HEK293T (cell line): ENCODE data around the gene KIF17.

Experiments used
- ARNT ChIP-seq: fragments of 450-650 bp; IDR thresholded peaks from 2 replicates; pipeline ENCODE4 v1.6.1; 2017; ENCODE audit warnings: mild to moderate bottlenecking
- BHLHE40 ChIP-seq: fragments of 450-650 bp; IDR thresholded peaks from 2 replicates; pipeline ENCODE4 v1.6.1; 2016; ENCODE audit warnings: mild to moderate bottlenecking, moderate library complexity, borderline replicate concordance
- FOXK2 ChIP-seq: fragments of 450-650 bp; IDR thresholded peaks from 2 replicates; pipeline ENCODE4 v1.6.1; 2016; ENCODE audit warnings: mild to moderate bottlenecking
- FOXM1 ChIP-seq: fragments of 450-650 bp; IDR thresholded peaks from 2 replicates; pipeline ENCODE4 v1.6.1; 2017; ENCODE audit warnings: mild to moderate bottlenecking, borderline replicate concordance
- HDGF ChIP-seq: fragments of 450-650 bp; IDR thresholded peaks from 2 replicates; pipeline ENCODE4 v1.6.1; 2017; ENCODE audit warnings: antibody characterized with exemption, borderline replicate concordance
- L3MBTL2 ChIP-seq: fragments of 450-650 bp; conservative IDR thresholded peaks from 2 replicates; pipeline ENCODE4 v1.6.1; 2016; ENCODE audit warnings: mild to moderate bottlenecking
- NFRKB ChIP-seq: fragments of 450-650 bp; IDR thresholded peaks from 2 replicates; pipeline ENCODE4 v1.6.1; 2016; ENCODE audit warnings: mild to moderate bottlenecking, moderate library complexity
- PKNOX1 ChIP-seq: fragments of 450-650 bp; IDR thresholded peaks from 2 replicates; pipeline ENCODE4 v1.6.1; 2016
- SP1 ChIP-seq: fragments of 450-650 bp; IDR thresholded peaks from 2 replicates; pipeline ENCODE4 v1.6.1; 2017
- SUZ12 ChIP-seq: fragments of 450-650 bp; IDR thresholded peaks from 2 replicates; pipeline ENCODE4 v1.6.1; 2016; ENCODE audit warnings: mild to moderate bottlenecking
- TARDBP ChIP-seq: fragments of 450-650 bp; IDR thresholded peaks from 2 replicates; pipeline ENCODE4 v1.6.1; 2016
- ZNF384 ChIP-seq: fragments of 450-650 bp; IDR thresholded peaks from 2 replicates; pipeline ENCODE4 v1.6.1; 2016

DNA sequence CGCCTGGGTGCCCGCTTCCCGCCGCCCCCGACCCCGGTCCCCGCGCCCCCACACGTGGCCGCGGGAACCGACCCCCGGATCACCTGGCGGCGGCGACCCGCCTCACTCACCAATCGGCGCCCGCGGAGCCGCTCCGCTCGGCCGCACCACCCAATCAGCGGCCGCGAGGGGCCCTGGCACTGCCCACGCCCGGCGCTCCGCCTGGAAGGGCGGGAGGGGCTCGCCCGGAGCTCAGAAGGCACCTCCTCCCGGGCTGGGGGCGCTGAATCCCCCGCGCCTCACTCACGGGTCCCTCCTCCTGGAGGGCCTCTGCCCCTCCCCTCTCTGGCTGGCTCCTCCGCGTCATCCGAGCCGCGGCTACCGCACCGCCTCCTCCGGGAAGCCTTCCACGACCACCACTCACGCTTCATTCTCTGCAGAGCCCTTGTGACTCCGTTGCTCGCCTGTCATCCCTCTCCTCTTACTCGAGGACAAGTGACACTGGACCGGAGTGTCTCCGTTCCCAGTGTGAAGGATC lies 14.3 kb upstream of the KIF17 start:
- TF ChIP-seq NFRKB (no peak), FOXK2 (no peak), PKNOX1 (no peak), ARNT (no peak), SUZ12 (no peak), FOXM1 (no peak), ZNF384 (no peak), HDGF (no peak), L3MBTL2 (0 out of 2 replicates have a peak, but pooled peaks have one; percentile 30), SP1 (no peak), BHLHE40 (no peak), TARDBP (no peak)
